PC-3 (cell line): Measurements from ENCODE around the gene NTN3.

Source experiments
- CTCF ChIP-seq: fragments of 300-600 bp; sonication (generic); conservative IDR thresholded peaks from 2 replicates; pipeline ENCODE4 v1.5.1; 2017; ENCODE audit warnings: antibody characterized with exemption, low read depth, mild to moderate bottlenecking, low read length
- EZH2 ChIP-seq: fragments of 300-600 bp; sonication (generic); IDR thresholded peaks from one replicate; pipeline ENCODE4 v1.6.1; 2017; ENCODE audit warnings: antibody characterized with exemption, mild to moderate bottlenecking, low read length; ENCODE audit not compliant: unreplicated experiment

- TF ChIP-seq CTCF (no peak), EZH2 (no peak)
Measured at GRCh38 chr16:2493605-2494004, 22.5 kb downstream of the NTN3 start.
